Airway epithelial cell (primary cell): ENCODE measurements around the gene OGDH. TPM values are rescaled to one million over a fixed set of nuclear protein-coding genes. Genes with fewer than 3 reads are reported as not detected.

ENCODE experiments used
- total RNA-seq: library from RNA; depleted of rRNA; stranded (reverse); fragments of >200 nt; gene quantifications from 2 replicates; pipeline ENCODE4 v1.2.3, GENCODE V29; 2015

Gene OGDH
- total RNA-seq, result 82.2 and 97.5 TPM in 2 replicates

DNA sequence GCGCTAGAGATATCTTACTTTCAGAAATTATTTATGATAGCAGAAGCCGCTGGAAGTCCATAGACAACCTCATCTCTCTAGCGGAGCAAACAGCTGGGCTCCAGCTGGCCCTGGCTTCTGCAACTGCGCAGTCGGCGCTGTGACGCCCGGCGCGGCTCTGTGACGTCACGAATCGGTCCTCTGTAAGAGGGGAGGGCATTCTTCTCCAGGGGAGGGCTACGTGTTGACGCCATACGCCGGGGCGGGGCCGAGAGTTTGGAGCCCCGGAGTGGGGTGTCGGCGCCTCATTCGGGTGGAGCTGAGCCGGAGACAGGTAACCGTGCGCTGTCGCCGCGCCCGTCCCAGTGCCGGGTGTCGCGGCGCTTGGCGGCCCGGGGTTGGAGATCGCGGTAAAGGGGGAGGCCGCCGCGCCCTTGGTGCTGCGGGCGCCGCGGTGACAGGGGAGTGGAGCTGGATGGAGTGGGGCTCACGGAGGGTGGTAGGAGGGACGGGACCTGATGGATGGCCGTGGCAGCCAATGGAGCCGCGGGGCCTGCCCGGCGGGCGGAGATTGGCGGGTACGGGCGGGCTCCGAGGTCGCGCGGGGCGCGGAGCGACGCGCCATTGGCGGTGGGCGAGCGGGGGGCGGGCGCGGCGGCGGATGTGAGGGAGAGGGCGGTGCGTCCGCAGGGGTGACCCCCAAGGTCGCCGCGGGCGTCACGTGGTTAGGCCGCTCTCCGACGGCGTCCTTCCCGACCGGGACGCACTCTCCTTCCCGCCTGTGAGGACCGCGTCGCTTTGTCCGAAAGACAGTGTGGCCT is at the start of gene OGDH:
Gene OGDH (plus strand): TSS at position 287 of the 800 bp plus-strand sequence. CDS start 17,717 bp downstream, outside the sequence.

DNA sequence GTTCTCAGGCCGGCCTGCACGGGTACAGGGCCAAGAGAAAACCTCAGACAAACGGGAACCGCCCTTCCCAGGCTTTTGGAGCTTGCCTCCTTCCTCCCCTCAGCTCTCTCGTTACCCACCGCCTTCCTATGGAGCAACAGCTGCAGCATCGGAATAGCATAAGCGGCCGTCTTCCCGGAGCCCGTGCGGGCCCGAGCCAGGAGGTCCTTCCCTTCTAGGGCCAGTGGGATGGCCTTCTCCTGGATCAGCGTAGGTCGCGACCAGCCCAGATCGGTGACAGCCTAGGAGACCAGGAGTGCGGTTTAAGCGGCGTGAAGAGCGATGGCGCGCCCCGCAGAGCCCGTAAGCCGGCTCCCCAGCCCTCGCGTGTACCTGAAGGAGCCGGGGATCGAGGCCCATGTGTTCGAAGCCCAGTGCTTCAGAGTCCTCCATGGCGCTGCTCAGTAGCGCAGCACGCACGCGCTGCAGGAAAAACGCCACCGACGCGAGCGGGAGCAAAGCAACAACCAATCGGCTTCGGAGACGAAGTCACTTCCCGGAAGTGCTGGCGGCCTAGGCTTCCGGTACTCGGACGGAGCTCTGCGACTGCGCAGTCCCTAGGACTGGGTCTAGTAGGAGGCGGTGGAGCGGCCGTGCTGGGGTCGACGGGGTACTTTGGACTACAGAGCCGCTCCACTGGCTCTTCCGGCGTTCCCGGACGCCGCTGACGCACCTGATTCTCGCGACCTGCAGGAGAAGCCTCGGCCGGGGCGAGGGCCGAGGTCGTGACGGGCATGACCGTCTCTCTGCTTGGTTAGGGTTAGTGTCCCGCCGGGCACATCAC is 32.8 kb upstream of the OGDH start, which contains the start of gene DDX56:
Gene DDX56 (minus strand): TSS at position 445 of the 823 bp plus-strand sequence. CDS start 13 bp downstream, at position 432.

DNA sequence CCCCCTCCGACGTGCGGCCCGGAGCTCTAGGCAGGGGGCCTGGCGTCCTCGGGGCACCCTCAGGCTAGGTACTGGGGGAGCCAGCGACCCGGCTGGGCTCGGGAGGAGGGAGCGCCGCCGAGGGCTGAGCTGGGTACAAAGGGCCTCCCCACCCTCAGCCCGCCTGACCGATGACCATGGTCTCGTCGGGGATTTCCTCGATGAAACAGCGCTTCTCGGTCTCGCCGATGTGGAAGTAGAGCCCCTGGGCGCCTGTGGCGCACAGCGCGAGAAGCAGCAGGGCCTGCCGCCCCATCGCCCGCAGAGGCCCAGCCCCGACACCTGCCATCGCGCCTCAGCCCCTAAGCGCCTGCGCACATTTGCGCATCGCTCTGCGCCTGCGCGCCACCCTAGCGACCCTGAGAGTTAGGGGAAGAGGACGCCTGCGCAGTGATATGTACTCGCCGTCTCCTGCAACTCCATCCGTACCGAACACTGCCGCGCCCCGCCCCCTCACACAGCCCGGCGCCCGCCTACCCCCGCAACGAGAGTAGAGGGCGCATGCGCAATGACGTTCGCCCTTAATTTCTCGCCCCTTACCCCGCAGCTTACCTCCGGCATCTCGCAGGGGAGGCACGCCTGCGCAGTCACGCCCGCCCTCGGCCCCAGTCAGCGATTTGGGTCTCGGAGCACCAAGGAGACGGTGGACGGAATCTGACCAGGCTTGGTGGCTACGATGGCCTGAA is 24.4 kb upstream of the OGDH start, which contains the start of gene TMED4:
Gene TMED4 (minus strand): TSS at position 353 of the 725 bp plus-strand sequence. CDS start 25 bp downstream, at position 328.

DNA sequence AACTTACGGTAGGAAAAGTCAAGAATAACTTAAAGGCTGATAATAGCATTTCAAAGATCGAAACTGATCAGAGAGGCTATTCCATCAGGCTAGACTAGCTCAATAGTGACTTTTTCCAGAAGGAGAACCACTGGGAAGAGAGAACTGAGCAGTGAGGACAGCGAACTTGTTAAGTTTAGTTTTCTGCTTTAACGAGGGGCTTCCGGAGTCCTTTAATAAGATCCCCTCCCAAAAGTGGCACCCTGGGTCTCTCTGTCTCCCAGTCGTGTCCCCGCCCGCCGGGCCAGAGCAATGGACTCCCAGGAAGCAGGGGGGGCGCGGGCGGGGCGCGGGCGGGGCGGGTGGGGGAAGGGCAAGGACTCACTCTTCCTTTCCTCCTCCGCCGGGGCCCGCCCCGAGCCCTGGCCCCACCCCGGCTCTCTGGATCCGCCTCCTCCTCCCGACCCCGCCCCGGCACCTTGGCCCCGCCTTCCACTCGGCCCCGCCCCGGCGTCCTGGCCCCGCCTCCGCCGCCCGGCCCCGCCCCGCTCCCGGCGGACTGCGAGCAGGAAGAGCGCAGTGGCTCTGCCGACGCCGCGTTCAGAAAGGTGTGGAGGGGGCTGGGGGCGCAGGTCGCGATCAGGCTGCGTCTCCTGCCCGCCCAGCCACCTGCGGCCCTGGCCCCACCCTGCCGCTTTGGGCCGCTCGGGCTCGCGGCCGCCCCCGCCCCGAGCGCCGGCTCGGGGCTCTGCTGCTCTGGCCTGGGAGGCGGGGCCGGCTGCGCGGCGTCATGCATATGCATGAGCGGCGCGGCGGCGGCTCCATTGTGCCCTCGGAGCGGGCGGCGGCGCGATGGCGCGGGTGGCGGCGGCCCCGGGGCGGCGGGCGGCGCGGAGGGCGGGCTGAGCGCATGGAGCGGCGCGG is 141.9 kb downstream of the OGDH start, which contains the start of gene ZMIZ2:
Gene ZMIZ2 (plus strand): TSS at position 803 of the 903 bp plus-strand sequence. CDS start 7,403 bp downstream, outside the sequence.

Other genes with a start within 250 kb of the OGDH start
- 41.0 and 48.9 TPM in 2 replicates for gene NUDCD3, start 116.0 kb upstream of the OGDH start, total RNA-seq
- gene NPC1L1, start 65.3 kb upstream of the OGDH start, total RNA-seq, result not detected in 2 replicates
- gene DDX56, start 32.7 kb upstream of the OGDH start, total RNA-seq, result 68.5 and 69.4 TPM in 2 replicates
- gene TMED4, start 24.4 kb upstream of the OGDH start, total RNA-seq, result 103 and 113 TPM in 2 replicates
- gene ZMIZ2, start 142.2 kb downstream of the OGDH start, total RNA-seq, result 13.1 and 18.0 TPM in 2 replicates
- 4,781 and 4,877 TPM in 2 replicates for gene PPIA, start 190.1 kb downstream of the OGDH start, total RNA-seq
- 154 and 171 TPM in 2 replicates for gene H2AZ2, start 241.5 kb downstream of the OGDH start, total RNA-seq